ENCODE measurements around the gene TMPRSS6. TPM values are rescaled to one million over a fixed set of nuclear protein-coding genes. Genes with fewer than 3 reads are reported as not detected.

Gene TMPRSS6
- total RNA-seq, 1 donor from 2014 or later = not detected

Other genes with a start within 250 kb of the TMPRSS6 start
- gene NCF4, start 248.7 kb downstream of the TMPRSS6 start, total RNA-seq = not detected in 2 replicates
- 8.9 and 12.1 TPM in 2 replicates for gene CSF2RB, start 196.1 kb downstream of the TMPRSS6 start, total RNA-seq
- gene TST, start 90.3 kb downstream of the TMPRSS6 start, total RNA-seq = 46.9 and 64.9 TPM in 2 replicates
- 135 and 148 TPM in 2 replicates for gene MPST, start 90.0 kb downstream of the TMPRSS6 start, total RNA-seq
- gene KCTD17, start 58.0 kb downstream of the TMPRSS6 start, total RNA-seq = 33.3 and 34.9 TPM in 2 replicates
- 0.13 TPM in 1 of 2 replicates, not detected in the other for gene IL2RB, start 40.2 kb upstream of the TMPRSS6 start, total RNA-seq
- gene C1QTNF6, start 78.5 kb upstream of the TMPRSS6 start, total RNA-seq = 10.7 and 16.5 TPM in 2 replicates
- not detected in 2 replicates for gene SSTR3, start 102.8 kb upstream of the TMPRSS6 start, total RNA-seq
- 19.4 and 36.8 TPM in 2 replicates for gene RAC2, start 134.6 kb upstream of the TMPRSS6 start, total RNA-seq
- under 0.01 and 0.11 TPM in 2 replicates for gene CYTH4, start 172.8 kb upstream of the TMPRSS6 start, total RNA-seq